Panc1 (cell line): ENCODE measurements around the gene ADAT3. TPM values are rescaled to one million over a fixed set of nuclear protein-coding genes. Genes with fewer than 3 reads are reported as not detected.

Experiments used
- ATAC-seq: fragments of 200-7000 bp; cut with Tn5 transposase; 2 replicates; pipeline ENCODE4 v1.9.1; 2020; ENCODE audit warnings: mild to moderate bottlenecking, moderate library complexity
- BruUV-seq: library from RNA; stranded (reverse); fragments of 400-500 nt; replicated peaks from 2 replicates; lab custom pipeline; 2021; lab: Mats Ljungman, UMichigan
- CTCF ChIA-PET: fragments of 300-600 bp; sonication (Branson Sonifier 250); formaldehyde crosslinking; loops from one replicate; lab custom pipeline; 2022; ENCODE audit warnings: antibody characterized with exemption; lab: Charles Lee
- POLR2A ChIA-PET: fragments of 300-600 bp; sonication (Branson Sonifier 250); formaldehyde crosslinking; loops from one replicate; lab custom pipeline; 2022; ENCODE audit warnings: antibody characterized with exemption; lab: Charles Lee
- DNase-seq: peaks from one replicate; pipeline ENCODE4 v3.0.0-alpha.2; 2010; ENCODE audit warnings: low read depth, low spot score
- H3K27ac ChIP-seq: 2 replicates; pipeline ENCODE4 v1.5.1; 2011; ENCODE audit warnings: mild to moderate bottlenecking, low read length, inconsistent platforms
- H3K27me3 ChIP-seq: fragments of 200-500 bp; sonication (Bioruptor generic); 2 replicates; pipeline ENCODE4 v1.6.0; 2014; ENCODE audit warnings: low read length, inconsistent platforms; ENCODE audit not compliant: control insufficient read depth, insufficient read depth
- H3K36me3 ChIP-seq: fragments of 200-500 bp; sonication (Bioruptor generic); 2 replicates; pipeline ENCODE4 v1.5.1; 2014; ENCODE audit warnings: inconsistent platforms, mild to moderate bottlenecking, low read length, moderate library complexity; ENCODE audit not compliant: control insufficient read depth, insufficient read depth
- H3K4me1 ChIP-seq: 2 replicates; pipeline ENCODE4 v1.5.1; 2011; ENCODE audit warnings: inconsistent platforms, mild to moderate bottlenecking, low read length, moderate library complexity; ENCODE audit not compliant: control insufficient read depth, insufficient read depth
- H3K4me3 ChIP-seq, 2 experiments: 2 replicates each; pipeline ENCODE4 v1.5.1; 2011 to 2012; ENCODE audit warnings: low read depth in 2 of 2, low read length in 2 of 2, mild to moderate bottlenecking in 2 of 2, inconsistent platforms in 1 of 2, moderate library complexity in 1 of 2
- H3K9me3 ChIP-seq: fragments of 200-500 bp; sonication (Bioruptor generic); 2 replicates; pipeline ENCODE4 v1.5.1; 2014; ENCODE audit warnings: low read depth, mild to moderate bottlenecking, inconsistent platforms, low read length, moderate library complexity; ENCODE audit not compliant: control insufficient read depth, insufficient read depth
- POLR2AphosphoS5 ChIP-seq: IDR thresholded peaks from 2 replicates; pipeline ENCODE4 v1.6.1; 2012; ENCODE audit warnings: mild to moderate bottlenecking, low read depth, low read length, moderate library complexity
- REST ChIP-seq, 2 experiments: IDR thresholded peaks; 2 replicates each; pipeline ENCODE4 v1.6.1; 2011 to 2012; ENCODE audit warnings: low read depth in 2 of 2, control low read depth in 1 of 2, low read length in 1 of 2, mild to moderate bottlenecking in 1 of 2, moderate library complexity in 1 of 2; ENCODE audit not compliant: insufficient read depth in 1 of 2
- SIN3A ChIP-seq: IDR thresholded peaks from 2 replicates; pipeline ENCODE4 v1.6.1; 2012; ENCODE audit warnings: low read depth, mild to moderate bottlenecking, low read length, moderate library complexity, borderline replicate concordance; ENCODE audit not compliant: insufficient read depth
- TCF7L2 ChIP-seq: IDR thresholded peaks from 2 replicates; pipeline ENCODE4 v1.6.1; 2011; ENCODE audit warnings: mild to moderate bottlenecking, low read depth, low read length, inconsistent platforms
- in situ Hi-C: cut with HindIII; loops from 2 replicates; pipeline ENCODE4 v1.10.0; 2016; ENCODE audit warnings: low sequenced_read_pairs, low pct_unique_long_range_greater_than_20kb
- intact Hi-C: fragments of 100-400 bp; cut with micrococcal nuclease; formaldehyde crosslinking; loops from one replicate; pipeline ENCODE4 v1.10.0; 2022; ENCODE audit not compliant: unreplicated experiment
- total RNA-seq: library from RNA; stranded (reverse); gene quantifications from one replicate; pipeline ENCODE4 v1.2.1, GENCODE V29; 2021; ENCODE audit not compliant: unreplicated experiment
- TF ChIP-seq, protein P1 (sequence below): fragments of 450-650 bp; IDR thresholded peaks from 2 replicates; pipeline ENCODE4 v1.5.1; 2017; ENCODE audit warnings: mild to moderate bottlenecking

ADAT3 gene
- total RNA-seq, 1 experiment from 2014 or later = 8.9 TPM

DNA sequence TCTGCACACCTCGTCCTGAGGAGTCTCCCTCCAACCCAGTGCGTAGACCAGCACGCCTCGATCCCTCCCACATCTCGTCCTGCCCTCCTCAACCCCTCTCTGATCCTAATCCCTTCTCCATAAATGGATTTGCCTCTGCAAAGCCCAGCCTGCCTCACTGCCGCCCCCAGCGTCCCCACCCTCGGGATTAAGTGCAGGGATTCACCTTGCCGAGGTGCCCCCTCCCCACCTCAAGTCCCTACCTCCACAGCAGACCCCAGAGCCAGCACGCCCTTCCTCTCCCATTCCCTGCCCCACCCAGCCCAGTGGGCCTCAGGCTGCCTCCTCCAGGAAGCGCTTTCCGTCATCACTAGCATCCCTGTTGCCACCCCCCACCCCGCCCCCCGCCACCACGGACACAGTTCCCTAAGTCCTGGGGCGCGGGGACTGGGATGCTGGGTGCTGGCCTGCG lies 45.8 kb upstream of the ADAT3 start:
- H3K27ac ChIP-seq = peak overlapping the region; percentile 69
- TF ChIP-seq, protein P1, sequence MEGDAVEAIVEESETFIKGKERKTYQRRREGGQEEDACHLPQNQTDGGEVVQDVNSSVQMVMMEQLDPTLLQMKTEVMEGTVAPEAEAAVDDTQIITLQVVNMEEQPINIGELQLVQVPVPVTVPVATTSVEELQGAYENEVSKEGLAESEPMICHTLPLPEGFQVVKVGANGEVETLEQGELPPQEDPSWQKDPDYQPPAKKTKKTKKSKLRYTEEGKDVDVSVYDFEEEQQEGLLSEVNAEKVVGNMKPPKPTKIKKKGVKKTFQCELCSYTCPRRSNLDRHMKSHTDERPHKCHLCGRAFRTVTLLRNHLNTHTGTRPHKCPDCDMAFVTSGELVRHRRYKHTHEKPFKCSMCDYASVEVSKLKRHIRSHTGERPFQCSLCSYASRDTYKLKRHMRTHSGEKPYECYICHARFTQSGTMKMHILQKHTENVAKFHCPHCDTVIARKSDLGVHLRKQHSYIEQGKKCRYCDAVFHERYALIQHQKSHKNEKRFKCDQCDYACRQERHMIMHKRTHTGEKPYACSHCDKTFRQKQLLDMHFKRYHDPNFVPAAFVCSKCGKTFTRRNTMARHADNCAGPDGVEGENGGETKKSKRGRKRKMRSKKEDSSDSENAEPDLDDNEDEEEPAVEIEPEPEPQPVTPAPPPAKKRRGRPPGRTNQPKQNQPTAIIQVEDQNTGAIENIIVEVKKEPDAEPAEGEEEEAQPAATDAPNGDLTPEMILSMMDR = no peak; the same call in 1 of the 2 replicates
- no peak for TF ChIP-seq POLR2AphosphoS5
- no peak for TF ChIP-seq SIN3A
- no peak for TF ChIP-seq REST (IDR thresholded peaks at IDR 0.05; ENCODE audit: insufficient read depth in 1 of 2, low read depth in 2 of 2, low read length in 1 of 2)
- TF ChIP-seq TCF7L2 = no peak
- H3K4me1 ChIP-seq = peaks cover 26% of the 10 kb centered on the region
- intact Hi-C loops = no loop called here
- peaks cover 5% of the 10 kb centered on the region; the same call in 1 of the 2 replicates for H3K36me3 ChIP-seq
- H3K27me3 ChIP-seq = no peaks in the 10 kb centered on the region
- no TSS peak for BruUV-seq
- DNase-seq (no peak), ATAC-seq (no peak)
- peak overlapping the region; percentile 76 to 80 for H3K4me3 ChIP-seq
- no peaks in the 10 kb centered on the region for H3K9me3 ChIP-seq
- CTCF ChIA-PET = interaction anchor here (0.6 kb wide), 1 partner anchor 16 kb away, joined by 7 read pairs; no protein-coding TSS in a partner anchor
- POLR2A ChIA-PET = no interaction called here
- in situ Hi-C loops = no loop called here

- POLR2A ChIA-PET = no interaction called here
Measured at GRCh38 chr19:1860042-1860775, 45.0 kb upstream of the ADAT3 start.

More at GRCh38 chr19:1860042-1860775, 45.0 kb upstream of the ADAT3 start:
- BruUV-seq = no TSS peak
- H3K36me3 ChIP-seq = peaks cover 5% of the 10 kb centered on the region; the same call in 1 of the 2 replicates
- peaks cover 26% of the 10 kb centered on the region for H3K4me1 ChIP-seq
- DNase-seq (no peak), ATAC-seq (no peak)
- H3K27ac ChIP-seq = peak overlapping the region; percentile 88
- no peak for TF ChIP-seq POLR2AphosphoS5
- TF ChIP-seq TCF7L2 = no peak
- TF ChIP-seq, protein P1 = no peak
- TF ChIP-seq SIN3A = no peak
- no peaks in the 10 kb centered on the region for H3K27me3 ChIP-seq
- in situ Hi-C loops (no loop called here), intact Hi-C loops (no loop called here)
- CTCF ChIA-PET = interaction anchor here (0.6 kb wide), 1 partner anchor 63 kb away, joined by 4 read pairs; no protein-coding TSS in a partner anchor
- no peaks in the 10 kb centered on the region for H3K9me3 ChIP-seq
- peak overlapping the region; percentile 76 to 80 for H3K4me3 ChIP-seq
